Stimulated activated CD8-positive, alpha-beta memory T cell treated with anti-CD3 and anti-CD28 coated beads, Interleukin-7, amount 100 ng/mL, for 4 hours (primary cell): ENCODE results near the gene ADORA3.

Source experiments
- DNase-seq, 2 donors: peaks; one replicate each; pipeline ENCODE4 v3.0.0-alpha.2; 2020; ENCODE audit warnings: low read depth in 2 of 2

The ADORA3 gene

DNA sequence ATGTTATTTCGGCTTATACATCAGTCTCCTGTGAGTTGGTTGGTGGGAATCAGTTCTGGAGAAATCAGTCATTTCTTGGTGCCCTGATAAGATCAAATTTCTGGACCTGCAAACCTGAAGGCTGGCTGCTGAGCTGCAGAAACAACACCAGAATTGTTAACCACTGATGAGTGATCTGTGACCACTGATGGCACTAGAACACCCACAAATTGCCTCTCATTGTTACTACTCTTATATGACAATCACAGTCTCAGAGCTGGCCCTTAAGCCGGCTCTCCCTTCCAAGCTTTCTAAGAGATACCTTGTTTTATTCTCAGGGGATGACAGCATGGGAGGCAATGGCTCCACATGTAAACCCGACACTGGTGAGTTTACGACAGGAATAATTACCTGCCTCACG is 27.7 kb downstream of the ADORA3 start:
- peak in 1 of 2 donors; percentile 1 for DNase-seq

DNA sequence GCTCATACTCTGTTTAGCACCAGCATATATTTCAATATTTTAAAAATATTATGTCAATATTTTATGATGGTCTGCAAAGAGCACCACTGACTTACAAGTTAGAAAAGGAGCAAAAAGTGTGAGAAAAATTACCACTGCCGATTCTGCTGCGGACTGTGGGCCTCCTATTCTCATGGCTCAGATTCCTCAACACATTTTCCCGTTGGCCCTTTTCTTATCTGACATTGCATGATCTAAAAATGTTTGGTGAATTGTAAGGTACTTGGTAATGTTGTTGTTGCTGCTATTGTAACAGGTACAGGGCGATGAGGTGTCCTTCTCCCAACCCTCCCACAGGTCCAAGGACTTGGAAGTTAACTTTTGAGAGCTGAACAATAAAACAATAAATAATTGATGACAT is 28.9 kb downstream of the ADORA3 start:
- no peak for DNase-seq

DNA sequence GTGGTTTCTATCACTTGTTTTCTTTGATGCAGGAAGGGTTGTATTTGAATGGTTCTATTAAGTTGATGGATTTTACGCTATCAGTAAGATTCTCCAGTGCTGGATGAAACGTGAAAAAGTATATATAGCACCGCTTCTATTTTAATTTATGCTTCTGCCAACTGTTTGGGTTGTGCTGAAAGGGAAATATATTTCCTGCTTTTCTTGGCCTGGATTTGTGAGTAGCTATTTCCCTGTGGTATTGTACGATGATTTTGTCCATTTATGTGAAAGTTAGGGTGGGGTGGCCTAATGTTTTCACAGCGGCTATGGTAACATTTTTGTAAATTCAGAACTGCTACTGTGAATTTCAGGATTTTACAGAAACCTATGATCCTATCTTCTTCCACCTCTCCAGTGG is 29.3 kb downstream of the ADORA3 start:
- DNase-seq = no peak

DNA sequence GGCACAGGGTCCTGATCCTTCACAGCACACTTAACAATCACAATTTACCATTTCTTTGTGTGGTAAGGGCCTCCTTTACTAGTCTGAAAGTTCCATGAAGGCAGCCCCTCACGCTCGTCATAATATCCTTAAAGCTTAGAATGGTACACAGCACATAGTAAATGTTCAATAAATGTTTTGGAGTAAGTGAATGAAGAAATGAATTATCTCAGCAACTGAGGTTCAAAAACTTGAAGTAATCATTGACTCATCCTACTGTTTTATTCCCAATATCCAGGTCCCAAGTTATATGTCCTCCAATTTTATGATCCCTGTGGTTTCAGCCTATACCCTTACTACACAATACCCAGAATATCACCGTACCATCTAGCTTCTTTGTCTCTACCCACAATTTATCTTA is 31.9 kb downstream of the ADORA3 start:
- DNase-seq = no peak

DNA sequence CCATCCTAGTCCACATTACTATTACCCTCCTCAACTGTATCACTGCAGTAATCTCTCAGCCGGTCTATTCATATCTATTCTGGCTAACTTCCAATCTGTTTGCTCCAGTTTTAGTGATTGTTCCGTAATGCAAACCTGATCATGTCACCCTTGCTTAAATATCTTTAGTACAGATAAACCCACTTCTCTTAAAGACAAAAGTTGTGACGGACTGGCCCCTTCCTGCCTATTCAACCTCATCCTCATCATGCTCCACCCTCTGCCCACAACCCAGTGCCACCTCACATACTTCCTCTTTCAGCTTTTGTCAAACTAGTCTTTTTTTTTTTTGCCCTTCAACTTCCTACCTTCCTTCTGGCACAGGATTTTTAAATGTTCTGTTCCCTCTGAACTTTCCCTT is 32.4 kb downstream of the ADORA3 start:
- DNase-seq = peak; percentile 53 to 61

DNA sequence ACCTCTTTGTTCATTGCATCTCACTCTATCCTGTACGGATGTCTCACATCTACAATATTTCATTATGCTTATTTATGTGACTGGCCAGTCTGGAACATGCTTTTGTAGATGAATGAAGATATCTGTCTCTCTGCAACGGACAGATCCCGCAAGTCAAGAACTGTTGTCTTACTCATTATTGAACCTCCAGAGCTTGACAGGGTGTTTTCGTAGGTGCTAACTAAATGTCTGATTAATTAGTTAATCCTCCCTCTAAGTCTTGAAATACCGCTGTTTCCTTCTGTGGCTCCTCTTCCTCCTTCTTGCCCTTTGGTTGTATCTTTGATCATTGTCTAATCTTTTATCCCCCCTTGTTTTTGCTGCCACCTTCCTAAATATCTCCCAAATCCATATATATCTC is 32.8 kb downstream of the ADORA3 start:
- DNase-seq = no peak

DNA sequence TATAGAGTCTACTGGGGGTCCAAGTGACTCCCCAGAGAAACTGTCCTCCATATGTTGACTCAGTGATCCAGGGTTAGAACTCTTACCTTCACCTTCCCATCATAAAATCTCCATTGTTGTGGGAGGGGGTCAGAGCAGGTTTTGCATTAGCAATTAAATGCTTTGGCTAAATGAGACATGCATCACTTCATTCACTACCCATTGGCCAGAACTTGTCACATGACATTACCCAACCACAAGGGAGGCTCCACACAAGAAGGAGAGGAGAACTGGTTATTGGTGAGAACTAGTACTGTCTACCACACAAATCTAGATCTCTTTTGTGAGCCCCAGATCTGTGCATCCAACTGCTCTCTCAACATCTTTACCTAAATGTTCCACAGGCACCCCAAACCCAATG is 33.9 kb downstream of the ADORA3 start:
- no peak for DNase-seq

DNA sequence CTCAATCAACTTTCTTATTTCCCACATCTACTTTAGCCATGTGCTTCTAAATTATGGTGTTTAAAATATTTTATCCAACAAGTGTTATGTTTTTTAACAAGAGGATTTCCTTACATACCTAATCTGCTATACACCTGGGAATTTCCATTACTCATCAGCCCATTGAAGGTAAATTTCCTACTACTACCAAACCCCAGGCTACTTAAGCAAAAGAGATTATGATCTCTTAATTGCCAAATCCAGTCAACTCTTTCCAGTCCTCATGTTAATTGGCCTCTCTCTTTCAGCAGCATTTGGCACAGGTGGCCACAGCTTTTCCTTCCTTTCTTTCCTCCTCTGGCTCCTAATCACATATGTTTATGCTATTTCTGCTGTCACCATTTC is 34.7 kb downstream of the ADORA3 start:
- DNase-seq = no peak

DNA sequence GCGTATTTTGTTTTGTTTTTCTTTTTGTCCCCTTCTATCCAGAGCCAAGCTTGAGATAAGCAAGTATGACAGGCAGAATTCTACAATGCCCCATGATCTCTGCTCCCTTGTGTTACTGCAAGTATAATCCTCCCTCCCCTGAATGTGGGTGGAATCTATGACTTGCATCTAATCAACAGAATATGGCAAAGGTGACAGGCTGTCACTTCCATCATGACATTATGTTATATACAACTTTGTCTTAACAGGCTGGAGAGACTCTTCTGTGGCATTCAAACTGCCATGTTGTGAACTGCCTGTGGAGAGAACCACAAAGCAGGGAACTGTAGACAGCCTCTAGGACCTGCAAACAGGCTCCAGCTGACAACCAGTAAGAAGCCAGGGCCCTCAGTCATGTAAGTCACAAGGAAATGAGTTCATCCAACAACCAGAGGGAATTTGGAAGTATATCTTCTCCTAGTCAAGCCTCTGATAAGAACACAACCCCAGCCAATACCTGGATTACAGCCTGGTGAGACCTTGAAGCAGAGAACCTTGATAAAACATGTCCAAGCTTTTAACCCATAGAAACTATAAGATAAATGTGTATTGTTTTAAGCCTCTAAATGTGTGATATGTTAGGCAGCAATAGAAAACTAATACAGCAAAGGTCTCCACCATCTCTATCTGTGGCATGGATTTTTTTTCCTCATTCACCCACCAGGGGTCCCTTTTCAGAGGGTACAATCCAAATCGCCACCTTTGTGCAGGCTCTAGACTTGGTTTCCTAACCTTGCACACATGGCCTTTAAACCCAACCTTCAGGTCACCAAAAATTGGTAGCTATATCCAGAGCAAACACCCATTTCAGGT is 35.3 kb downstream of the ADORA3 start:
- no peak for DNase-seq

DNA sequence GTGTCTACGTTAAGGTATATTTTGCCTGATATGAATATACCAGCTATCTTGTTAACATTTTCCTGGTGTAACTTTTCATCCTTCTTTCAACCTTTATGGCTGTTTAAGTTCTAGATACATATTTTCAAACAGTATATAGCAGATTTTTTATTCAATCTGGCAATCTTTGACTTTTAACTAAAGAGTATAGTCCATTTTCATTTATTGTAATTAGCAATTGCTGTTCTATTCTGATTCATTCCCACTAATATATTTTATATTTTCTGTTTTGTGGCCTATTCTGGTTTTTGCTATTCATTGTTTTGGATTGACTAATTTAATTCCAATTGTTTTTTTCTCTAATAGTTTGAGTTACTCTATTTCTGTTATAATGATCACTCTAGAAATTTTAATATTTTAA is 37.0 kb downstream of the ADORA3 start:
- no peak for DNase-seq

DNA sequence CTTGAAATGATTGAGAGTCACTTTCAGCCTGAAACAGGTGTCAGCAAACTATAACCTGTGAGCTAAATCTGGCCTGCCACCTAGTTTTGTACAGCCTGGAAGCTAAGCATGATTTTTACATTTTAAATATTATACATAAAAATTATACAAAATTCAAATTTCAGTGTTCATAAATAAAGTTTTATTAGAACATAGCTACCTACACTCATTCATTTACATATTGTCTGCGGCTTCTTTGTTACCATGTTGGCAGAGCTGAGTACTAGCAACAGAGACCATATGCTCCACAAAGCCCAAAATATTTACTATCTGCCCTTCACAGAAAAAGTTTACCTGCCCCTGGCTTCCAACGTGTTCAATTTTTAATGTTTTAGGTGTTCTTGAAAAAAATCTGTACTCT is 37.7 kb downstream of the ADORA3 start:
- no peak for DNase-seq

DNA sequence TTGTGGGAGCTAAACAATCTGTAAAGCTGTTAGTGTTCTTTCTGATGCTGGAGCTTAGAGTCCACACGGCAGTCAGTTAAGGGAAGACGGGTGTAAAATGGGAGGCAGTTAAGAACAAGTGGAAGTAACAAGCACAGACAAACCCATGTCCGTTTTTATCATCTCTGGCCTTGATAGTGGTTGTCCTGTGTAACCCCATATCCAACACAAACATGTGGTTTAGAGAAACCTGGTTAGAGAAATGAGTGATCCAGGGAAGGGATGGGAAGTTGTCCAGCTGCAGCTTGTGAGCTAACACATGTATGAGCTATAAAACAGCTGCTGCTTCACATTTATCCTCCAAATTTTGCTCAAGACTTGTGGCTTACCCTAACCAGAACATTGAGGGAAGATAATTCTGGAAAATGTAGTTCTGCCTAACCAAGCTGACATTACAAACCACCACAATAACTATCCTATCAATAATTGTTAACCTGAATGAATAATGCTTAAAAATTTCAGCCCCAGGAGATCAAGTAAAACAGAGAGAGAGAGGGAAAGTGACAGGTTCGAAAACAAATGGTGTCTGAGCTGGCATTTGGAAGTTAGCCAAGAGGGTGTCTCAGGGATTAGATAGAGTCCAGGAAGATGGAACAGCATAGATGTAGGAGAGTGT is 40.3 kb downstream of the ADORA3 start:
- DNase-seq = no peak

DNA sequence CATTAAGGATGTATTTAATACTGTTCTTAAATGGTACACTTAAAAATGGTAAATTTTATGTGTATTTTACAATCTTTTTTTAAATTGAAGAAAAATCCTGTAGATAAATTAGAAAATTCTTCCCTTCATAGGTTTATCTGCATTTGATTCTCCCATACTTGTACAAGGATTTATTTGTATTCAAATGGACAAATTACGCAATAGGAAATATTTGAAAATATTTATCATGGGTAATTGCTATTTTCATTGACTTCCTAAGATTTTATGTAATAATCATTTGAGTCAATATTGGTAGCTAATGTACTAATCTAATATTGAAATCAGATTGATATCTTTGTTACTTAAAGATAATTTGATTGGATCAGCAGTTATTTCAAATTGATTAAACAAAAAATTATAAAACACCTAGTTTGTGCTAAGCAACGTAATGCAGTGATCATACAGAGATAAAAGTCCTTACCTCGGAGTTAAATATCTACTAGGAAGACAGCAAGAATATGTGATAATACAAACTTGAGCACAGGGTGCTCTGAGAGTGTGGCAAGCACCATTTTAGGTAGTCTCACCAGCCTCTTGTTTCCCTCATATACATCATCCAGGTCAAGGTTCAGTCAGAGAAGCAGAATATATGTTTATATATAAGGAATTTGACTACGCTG is 40.9 kb downstream of the ADORA3 start:
- no peak for DNase-seq

DNA sequence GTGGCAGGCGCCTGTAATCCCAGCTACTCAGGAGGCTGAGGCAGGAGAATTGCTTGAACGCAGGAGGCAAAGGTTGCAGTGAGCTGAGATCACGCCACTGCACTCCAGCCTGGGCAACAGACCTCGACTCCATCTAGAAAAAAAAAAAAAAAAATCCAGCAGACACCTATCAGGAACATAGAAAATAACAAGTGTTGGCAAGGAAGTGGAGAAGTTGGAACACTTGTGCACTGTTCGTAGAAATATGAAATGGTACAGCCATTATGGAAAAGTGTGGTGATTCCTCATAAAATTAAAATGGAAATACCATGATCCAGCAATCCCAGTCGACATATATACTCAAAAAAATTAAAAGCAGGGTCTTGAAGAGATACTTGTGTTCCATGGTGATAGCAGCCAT is 41.7 kb downstream of the ADORA3 start:
- DNase-seq = no peak

DNA sequence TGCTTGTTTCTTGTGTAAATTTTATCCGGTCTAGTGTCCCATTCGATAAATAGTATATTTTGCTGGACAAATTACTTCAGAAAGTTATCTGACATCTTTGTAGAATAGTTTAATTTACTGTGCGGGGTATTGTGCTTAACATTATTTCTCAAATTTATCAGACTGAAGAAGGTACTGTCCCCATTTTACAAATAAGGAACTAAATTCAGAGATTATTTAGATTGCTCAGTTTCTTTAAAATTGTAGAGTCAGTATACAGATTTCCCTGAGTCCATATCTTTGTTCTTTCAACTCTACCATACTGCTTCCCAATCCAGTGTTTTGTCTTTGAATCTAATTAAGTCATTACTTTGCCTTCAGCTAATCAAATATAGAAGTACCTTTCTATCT is 47.8 kb downstream of the ADORA3 start:
- no peak for DNase-seq

DNA sequence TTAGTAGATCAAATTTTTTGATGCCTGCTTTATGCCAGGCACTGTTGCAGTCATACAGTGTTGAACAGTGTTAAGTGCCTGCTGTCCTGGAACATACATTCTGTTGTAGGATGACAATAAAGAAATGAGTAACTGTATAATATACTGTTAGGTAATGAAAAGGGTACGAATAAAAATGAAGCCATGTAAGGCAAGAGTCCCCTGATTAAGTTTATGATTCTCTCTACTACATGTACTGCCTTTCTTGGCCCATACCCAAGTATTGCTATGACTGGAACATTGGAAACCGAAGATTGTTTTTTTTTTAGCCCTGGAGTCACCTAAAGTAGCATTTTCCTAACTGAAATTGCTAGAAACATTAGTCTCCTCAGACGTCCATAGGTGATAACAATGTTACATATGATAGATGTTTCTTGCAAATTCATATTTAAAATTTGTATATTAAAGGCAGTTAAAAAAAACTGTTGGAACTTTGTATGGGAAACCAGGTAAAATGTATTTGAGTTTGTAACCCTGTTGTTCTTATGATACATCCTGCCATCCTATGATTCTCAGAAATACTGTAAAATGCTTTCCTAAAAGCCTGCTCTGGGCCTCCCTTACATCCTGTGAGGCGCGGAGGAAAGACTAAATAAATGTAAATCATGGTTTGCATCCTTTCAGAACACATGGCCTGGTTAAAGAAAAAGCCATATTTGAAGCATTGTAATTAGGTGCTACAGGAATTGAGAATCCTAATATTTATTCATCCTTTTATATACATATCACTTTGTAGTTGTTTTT is 48.4 kb downstream of the ADORA3 start:
- no peak for DNase-seq

DNA sequence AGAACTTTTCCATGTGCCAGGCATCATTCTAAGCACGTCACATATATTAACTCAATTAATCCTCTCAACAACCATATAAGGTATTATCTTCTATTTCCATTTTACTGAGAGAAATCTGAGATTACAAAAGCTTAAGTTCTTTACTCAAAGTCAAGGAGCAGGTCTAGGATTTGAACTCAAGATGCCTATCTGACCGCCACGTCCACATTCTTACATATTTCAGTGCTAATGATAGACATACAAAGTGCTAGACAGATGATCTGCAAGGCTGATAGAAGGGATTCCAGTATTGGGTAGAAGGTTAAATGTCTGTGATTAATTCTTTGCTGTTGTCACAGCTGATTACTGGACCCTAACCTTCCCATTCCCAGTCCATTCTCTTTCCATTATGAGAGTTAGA is 49.7 kb downstream of the ADORA3 start:
- no peak for DNase-seq

DNA sequence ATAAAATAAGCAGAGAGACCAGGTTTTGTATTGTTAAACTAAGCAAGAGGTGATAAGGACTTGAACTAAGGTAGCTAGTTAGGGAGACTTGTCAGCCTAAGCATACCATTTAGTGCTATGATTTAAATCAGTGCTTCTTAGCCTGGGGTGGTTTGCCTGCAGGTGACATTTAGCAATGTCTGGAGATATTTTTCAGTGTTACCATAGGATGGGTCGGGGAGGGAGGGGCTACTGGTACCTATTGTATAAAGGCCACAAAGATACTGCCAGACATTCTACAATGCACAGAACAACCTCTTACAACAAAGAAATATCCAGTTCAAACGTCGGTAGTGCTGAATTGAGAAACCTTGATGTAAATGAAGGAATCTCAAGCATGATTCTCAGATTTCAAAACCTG is 50.9 kb downstream of the ADORA3 start:
- DNase-seq = no peak

DNA sequence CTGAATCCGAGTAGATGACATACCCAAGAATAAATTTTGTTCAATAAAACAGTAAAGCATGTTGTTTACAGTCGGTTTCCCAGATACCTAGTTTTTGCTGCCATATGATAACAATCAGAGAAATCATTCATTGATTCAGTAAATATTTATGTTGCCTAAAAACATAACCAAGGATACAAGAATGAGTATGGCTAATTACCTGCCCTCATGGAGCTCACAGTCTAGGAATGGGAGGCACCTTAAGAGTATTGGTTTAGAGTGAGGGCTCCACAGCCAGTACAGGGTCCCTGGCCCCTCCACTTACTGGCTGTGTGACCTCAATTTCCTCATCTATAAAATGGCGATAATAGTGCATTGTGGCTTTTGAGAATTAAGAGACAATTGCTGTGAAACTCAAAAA is 53.2 kb downstream of the ADORA3 start:
- DNase-seq = no peak

DNA sequence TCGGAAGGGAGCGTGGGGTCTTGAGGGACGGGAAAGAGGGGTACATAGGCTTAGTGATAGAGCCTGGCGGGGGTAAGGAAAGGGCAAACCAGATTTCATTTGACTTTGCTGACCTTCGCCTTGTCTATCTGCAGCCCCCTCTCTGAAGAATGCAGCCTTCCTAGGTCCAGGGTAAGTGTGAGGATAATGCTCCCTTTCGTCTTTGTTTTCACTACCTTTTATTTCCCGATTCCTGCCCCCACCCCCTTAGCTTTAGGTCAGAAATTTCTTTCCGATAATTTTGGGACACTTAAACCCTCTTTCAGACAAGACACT is 53.8 kb downstream of the ADORA3 start:
- no peak for DNase-seq
